ENCODE results near the gene ARHGAP26.

The ARHGAP26 gene, protein sequence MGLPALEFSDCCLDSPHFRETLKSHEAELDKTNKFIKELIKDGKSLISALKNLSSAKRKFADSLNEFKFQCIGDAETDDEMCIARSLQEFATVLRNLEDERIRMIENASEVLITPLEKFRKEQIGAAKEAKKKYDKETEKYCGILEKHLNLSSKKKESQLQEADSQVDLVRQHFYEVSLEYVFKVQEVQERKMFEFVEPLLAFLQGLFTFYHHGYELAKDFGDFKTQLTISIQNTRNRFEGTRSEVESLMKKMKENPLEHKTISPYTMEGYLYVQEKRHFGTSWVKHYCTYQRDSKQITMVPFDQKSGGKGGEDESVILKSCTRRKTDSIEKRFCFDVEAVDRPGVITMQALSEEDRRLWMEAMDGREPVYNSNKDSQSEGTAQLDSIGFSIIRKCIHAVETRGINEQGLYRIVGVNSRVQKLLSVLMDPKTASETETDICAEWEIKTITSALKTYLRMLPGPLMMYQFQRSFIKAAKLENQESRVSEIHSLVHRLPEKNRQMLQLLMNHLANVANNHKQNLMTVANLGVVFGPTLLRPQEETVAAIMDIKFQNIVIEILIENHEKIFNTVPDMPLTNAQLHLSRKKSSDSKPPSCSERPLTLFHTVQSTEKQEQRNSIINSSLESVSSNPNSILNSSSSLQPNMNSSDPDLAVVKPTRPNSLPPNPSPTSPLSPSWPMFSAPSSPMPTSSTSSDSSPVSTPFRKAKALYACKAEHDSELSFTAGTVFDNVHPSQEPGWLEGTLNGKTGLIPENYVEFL

DNA sequence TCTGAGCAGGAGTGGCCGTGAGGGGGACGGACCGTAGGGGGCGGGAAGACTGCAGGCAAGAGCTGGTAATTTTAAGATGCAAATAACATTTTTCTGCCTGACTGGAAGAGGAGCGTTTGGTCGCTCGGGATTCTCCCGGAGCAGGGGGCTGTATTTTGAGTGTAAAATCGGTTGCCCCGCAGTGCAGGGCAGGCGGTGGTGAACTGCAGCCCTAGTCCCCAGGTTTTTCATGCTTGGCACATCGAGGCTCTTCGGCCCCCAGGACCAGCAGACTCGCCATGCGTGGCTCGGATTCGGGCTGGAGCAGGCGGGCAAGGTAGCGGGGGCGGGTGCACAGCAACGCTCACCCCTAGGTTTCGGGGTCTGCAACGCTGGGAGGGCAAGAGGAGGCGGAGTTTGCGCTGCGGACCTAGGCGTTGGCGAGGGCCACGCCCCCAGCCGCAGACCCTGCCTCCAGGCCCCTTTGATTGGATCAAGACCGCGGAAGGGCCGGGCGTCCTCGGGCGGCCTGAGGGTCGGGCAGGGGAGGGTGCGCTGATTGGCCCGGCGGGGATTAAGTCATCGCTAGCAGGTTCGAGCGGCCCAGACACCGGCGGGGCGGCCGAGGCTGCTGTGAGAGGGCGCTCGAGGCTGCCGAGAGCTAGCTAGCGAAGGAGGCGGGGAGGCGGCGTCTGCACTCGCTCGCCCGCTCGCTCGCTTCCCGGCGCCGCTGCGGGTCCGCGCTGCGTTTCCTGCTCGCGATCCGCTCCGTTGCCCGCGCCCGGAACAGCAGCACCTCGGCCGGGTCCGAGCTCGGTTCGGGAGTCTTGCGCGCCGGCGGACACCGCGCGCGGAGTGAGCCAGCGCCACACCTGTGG lies at the start of gene ARHGAP26:
TSS of gene ARHGAP26 (plus strand) at position 585 of the 857 bp plus-strand sequence. CDS start 385 bp downstream, outside the sequence.
- peak within 1 kb of the TSS; percentile 92 for H3K4me3 ChIP-seq (replicated peaks; ENCODE audit: low read depth, low read length)
- DNase-seq (ENCODE audit: low read depth) = peak; percentile 95
- TF ChIP-seq, protein P1, sequence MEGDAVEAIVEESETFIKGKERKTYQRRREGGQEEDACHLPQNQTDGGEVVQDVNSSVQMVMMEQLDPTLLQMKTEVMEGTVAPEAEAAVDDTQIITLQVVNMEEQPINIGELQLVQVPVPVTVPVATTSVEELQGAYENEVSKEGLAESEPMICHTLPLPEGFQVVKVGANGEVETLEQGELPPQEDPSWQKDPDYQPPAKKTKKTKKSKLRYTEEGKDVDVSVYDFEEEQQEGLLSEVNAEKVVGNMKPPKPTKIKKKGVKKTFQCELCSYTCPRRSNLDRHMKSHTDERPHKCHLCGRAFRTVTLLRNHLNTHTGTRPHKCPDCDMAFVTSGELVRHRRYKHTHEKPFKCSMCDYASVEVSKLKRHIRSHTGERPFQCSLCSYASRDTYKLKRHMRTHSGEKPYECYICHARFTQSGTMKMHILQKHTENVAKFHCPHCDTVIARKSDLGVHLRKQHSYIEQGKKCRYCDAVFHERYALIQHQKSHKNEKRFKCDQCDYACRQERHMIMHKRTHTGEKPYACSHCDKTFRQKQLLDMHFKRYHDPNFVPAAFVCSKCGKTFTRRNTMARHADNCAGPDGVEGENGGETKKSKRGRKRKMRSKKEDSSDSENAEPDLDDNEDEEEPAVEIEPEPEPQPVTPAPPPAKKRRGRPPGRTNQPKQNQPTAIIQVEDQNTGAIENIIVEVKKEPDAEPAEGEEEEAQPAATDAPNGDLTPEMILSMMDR (IDR thresholded peaks at IDR 0.05; ENCODE audit: low read length, missing control alignments) = peak; percentile 8

DNA sequence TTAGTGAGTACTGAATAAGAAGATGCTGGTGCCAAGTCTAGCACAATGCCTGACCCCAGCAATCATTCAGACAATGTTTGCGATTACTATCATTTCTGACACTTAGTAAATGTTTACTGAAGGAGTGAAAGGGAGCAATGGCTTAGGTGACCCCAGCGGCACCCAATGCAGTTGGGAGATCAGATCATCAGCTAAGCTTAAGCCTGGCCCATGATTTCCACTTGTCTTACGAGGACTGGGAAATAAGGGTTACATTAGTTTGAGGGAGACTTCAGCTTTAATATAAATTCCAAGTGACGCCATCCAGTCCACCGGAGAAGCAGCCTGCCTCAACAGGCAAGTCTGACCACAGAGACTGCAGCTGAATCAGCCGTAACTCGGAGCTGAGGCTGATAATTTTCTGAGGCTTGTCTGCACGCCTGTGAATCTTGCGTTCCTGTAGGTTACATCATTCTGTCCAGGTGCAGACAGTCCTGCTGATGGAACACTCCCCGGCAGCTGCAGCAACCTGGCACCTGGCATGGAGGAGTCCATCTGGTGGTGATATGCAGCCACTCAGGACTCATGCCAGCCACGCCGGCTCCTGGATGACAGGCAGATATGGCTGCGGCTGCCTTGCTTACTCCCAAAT lies 49.4 kb upstream of the ARHGAP26 start:
- DNase-seq (ENCODE audit: low read depth) = peak; percentile 43
- H3K4me3 ChIP-seq (replicated peaks; ENCODE audit: low read depth, low read length) = no peak overlapping the region
- TF ChIP-seq, protein P1 (IDR thresholded peaks at IDR 0.05; ENCODE audit: low read length, missing control alignments) = no peak

DNA sequence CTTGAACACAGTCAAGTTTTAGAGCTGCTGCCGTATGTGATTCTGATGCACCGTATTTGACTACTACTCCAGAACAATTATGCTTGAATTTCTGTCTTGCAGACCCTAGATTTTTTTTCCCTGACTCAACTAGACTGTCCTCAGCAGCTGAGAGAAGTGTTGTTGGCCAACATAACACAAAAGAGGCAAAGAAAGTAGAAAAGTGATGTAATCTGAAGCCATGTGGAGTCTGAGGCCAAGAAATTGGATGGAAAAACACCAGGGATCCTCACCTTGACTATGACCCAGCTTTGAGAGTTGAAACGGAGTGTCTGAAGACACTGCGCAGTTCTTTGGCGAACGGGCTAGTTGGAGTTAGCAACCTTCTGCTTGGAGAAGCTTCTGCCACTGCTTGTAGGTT lies 48.0 kb upstream of the ARHGAP26 start:
- TF ChIP-seq, protein P1 (IDR thresholded peaks at IDR 0.05; ENCODE audit: low read length, missing control alignments) = no peak
- peak; percentile 33 for DNase-seq (ENCODE audit: low read depth)
- H3K4me3 ChIP-seq (replicated peaks; ENCODE audit: low read depth, low read length) = no peak overlapping the region

DNA sequence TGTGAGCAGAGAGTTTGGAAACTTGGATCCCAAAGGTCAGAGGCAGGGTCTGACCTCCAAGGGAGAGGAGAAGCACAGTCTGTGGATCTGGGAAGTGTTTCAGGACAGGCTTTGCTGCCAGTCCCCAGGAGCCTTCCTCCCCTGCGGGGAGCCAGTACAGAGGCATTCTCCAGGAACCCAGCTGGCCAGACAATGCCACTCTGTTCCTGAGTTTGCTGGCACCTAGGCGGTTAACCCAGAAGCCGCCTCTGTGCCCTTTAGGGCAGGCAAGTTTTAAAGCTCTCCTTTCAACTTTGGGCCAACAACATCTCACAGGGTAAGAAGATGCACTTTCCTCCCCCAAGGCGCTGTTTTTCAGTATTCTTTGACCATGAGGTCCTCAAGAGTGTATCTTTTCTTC lies 47.3 kb upstream of the ARHGAP26 start:
- TF ChIP-seq, protein P1 (IDR thresholded peaks at IDR 0.05; ENCODE audit: low read length, missing control alignments) = no peak
- H3K4me3 ChIP-seq (replicated peaks; ENCODE audit: low read depth, low read length) = no peak overlapping the region
- DNase-seq (ENCODE audit: low read depth) = no peak

DNA sequence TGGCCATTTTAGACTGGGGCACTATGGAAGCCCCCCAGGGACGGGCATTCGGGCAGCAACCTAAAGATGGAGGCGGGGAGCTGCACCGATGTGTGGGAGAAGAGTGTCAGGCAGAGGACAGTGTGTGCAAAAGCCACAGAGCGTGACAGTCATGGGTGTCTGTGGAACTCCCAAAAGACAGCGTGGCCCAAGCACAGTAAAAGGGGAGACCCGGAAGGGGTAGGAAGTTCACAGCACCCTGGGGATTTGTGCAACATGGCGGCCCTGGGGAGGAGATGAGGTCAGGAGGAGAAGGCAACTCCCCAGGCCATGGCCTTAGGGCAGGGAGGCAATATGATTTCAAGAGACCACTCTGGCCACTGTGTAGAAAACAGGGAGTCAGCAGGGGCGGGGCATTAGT lies 45.4 kb upstream of the ARHGAP26 start:
- TF ChIP-seq, protein P1 (IDR thresholded peaks at IDR 0.05; ENCODE audit: low read length, missing control alignments) = no peak
- H3K4me3 ChIP-seq (replicated peaks; ENCODE audit: low read depth, low read length) = no peak overlapping the region
- DNase-seq (ENCODE audit: low read depth) = no peak

All from fibroblast of pulmonary artery (primary cell).